SK-N-SH (cell line): ENCODE data around the gene SATB1.

Experiments used
- CHD2 ChIP-seq: fragments of 150-350 bp; IDR thresholded peaks from 2 replicates; pipeline ENCODE4 v1.6.1; 2018; ENCODE audit warnings: low read length; ENCODE audit not compliant: partially characterized antibody
- CTCF ChIP-seq: fragments of 200-600 bp; sonication (generic); IDR thresholded peaks from 2 replicates; pipeline ENCODE4 v1.6.1; 2017; ENCODE audit warnings: antibody characterized with exemption, mild to moderate bottlenecking, moderate library complexity
- EP300 ChIP-seq, 2 experiments: IDR thresholded peaks; 2 replicates each; pipeline versions ENCODE4 v1.4.0 to v1.6.1; 2012; ENCODE audit warnings: borderline replicate concordance in 1 of 2, low read depth in 1 of 2, low read length in 1 of 2
- GATA2 ChIP-seq: sonication (generic); formaldehyde crosslinking; IDR thresholded peaks from 2 replicates; pipeline ENCODE4 v1.5.0; 2020; ENCODE audit warnings: mild to moderate bottlenecking, missing genetic modification reagents
- PBX3 ChIP-seq: IDR thresholded peaks from 2 replicates; pipeline ENCODE4; 2012
- REST ChIP-seq: IDR thresholded peaks from 2 replicates; pipeline ENCODE4 v1.6.1; 2012; ENCODE audit warnings: mild to moderate bottlenecking, low read depth, low read length, moderate library complexity
- SIN3A ChIP-seq: IDR thresholded peaks from 2 replicates; pipeline ENCODE4 v1.6.1; 2012; ENCODE audit warnings: low read depth, mild to moderate bottlenecking, low read length, moderate library complexity, borderline replicate concordance
- TCF12 ChIP-seq: IDR thresholded peaks from 2 replicates; pipeline ENCODE4 v1.4.0; 2012
- TF ChIP-seq, protein P1 (sequence below): fragments of 150-350 bp; IDR thresholded peaks from 2 replicates; pipeline ENCODE4 v1.6.1; 2017; ENCODE audit warnings: antibody characterized with exemption, low read length, low read depth, borderline replicate concordance

DNA sequence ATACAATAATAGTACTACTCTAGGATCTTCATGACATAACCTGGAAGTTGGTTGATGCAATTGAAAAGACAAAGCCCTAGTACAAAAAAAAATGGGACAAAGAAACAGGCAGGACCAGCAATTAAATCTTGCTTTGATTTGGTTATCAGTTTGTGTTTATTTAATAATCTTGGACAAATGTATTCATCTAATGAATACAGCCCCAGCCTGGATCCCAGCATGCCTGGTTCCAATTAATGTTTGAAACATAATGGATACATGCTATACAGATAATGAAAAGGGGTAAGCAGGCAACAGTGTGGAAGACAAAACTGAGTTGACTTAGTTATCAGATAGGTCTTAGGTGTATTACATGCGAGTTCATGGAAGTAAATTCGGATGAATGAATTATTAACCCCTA is 29.6 kb upstream of the SATB1 start:
- TF ChIP-seq EP300 (IDR thresholded peaks at IDR 0.05; ENCODE audit: borderline replicate concordance in 1 of 2, low read depth in 1 of 2, low read length in 1 of 2), result peak in 1 of 2 experiments; percentile 66; a peak in 1 of 4 replicates
- no peak for TF ChIP-seq CTCF
- TF ChIP-seq REST, result no peak
- TF ChIP-seq, protein P1, sequence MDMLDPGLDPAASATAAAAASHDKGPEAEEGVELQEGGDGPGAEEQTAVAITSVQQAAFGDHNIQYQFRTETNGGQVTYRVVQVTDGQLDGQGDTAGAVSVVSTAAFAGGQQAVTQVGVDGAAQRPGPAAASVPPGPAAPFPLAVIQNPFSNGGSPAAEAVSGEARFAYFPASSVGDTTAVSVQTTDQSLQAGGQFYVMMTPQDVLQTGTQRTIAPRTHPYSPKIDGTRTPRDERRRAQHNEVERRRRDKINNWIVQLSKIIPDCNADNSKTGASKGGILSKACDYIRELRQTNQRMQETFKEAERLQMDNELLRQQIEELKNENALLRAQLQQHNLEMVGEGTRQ, result no peak
- peak; percentile 52; the same call in 1 of the 2 replicates for TF ChIP-seq GATA2 (CRISPR knock-in tag)
- no peak for TF ChIP-seq PBX3
- TF ChIP-seq CHD2, result peak; percentile 51
- 0 out of 2 replicates have a peak, but pooled peaks have one; percentile 19 for TF ChIP-seq TCF12
- TF ChIP-seq SIN3A, result no peak
